Body of pancreas (tissue), 4 donors: ENCODE results near the gene APOBEC3G. TPM values are rescaled to one million over a fixed set of nuclear protein-coding genes. Genes with fewer than 3 reads are reported as not detected.

Experiments used
- ATAC-seq: fragments of 150-250 bp; one replicate; pipeline ENCODE4 v1.9.1; 2016
- DNase-seq, 4 donors: peaks; one replicate each; pipeline ENCODE4 v3.0.0-alpha.2; 2019
- H3K27ac ChIP-seq, 4 donors: fragments of 200-600 bp; sonication (generic); 1 replicate in 3 of 4; 2 replicates in 1 of 4; pipeline versions ENCODE4 v1.5.1 to v1.6.1; 2016 to 2019; ENCODE audit warnings: mild to moderate bottlenecking in 1 of 4, mixed read lengths in 1 of 4, moderate library complexity in 1 of 4
- H3K27me3 ChIP-seq, 2 donors: fragments of 200-600 bp; sonication (generic); one replicate each; pipeline ENCODE4 v1.6.0; 2016; ENCODE audit warnings: mild to moderate bottlenecking in 1 of 2
- H3K36me3 ChIP-seq, 2 donors: fragments of 200-600 bp; sonication (generic); replicated peaks in 1 of 2; 2 replicates each; pipeline ENCODE4 v1.5.1; 2016; ENCODE audit warnings: low read depth in 2 of 2; ENCODE audit not compliant: insufficient read depth in 1 of 2
- H3K4me1 ChIP-seq: fragments of 200-600 bp; sonication (generic); one replicate; pipeline ENCODE4 v1.6.0; 2016
- H3K4me3 ChIP-seq, 2 donors: fragments of 200-600 bp; sonication (generic); 1 replicate in 1 of 2; 2 replicates in 1 of 2; pipeline ENCODE4 v1.5.1; 2016 to 2019
- H3K9me3 ChIP-seq, 3 donors: fragments of 200-600 bp; sonication (generic); 1 replicate in 2 of 3; 2 replicates in 1 of 3; pipeline ENCODE4 v1.5.1; 2016
- CTCF ChIP-seq, 7 experiments: fragments of 450-650 bp in 4 of 7; fragments of 200-600 bp in 3 of 7; sonication (generic) in 3 of 7; IDR thresholded peaks; one replicate each; pipeline ENCODE4 v1.5.1; 2016 to 2019; ENCODE audit warnings: antibody characterized with exemption in 7 of 7
- POLR2A ChIP-seq, 3 donors: fragments of 450-650 bp; IDR thresholded peaks; one replicate each; pipeline ENCODE4 v1.6.1; 2016; ENCODE audit warnings: antibody characterized with exemption in 3 of 3, mild to moderate bottlenecking in 2 of 3
- WGBS, 2 donors: methylation state at CpG; one replicate each; pipeline ENCODE4 v1.1.5; 2017; 5-methylcytosine and 5-hydroxymethylcytosine counted together
- intact Hi-C: fragments of 100-400 bp; cut with DNase I; formaldehyde crosslinking; loops from one replicate; pipeline ENCODE4 v1.15.1; 2023
- total RNA-seq, 2 donors: library from RNA; depleted of rRNA; stranded (reverse); fragments of >200 nt; gene quantifications; one replicate each; pipeline ENCODE4 v1.1.0, GENCODE V29; 2016

APOBEC3G gene
- total RNA-seq, 2 donors from 2014 or later = 5.4 to 6.3 TPM

- TF ChIP-seq CTCF (IDR thresholded peaks at IDR 0.05) = no peak
- no peak for TF ChIP-seq POLR2A (IDR thresholded peaks at IDR 0.05)
- DNase-seq (no peak), ATAC-seq (no peak)
- no peaks in the 10 kb centered on the region for H3K27me3 ChIP-seq
- no peak overlapping the region for H3K27ac ChIP-seq
- no peaks in the 10 kb centered on the region for H3K9me3 ChIP-seq
- intact Hi-C loops = loop anchor here (10.0 kb wide), 1 partner anchor 351 kb away; no protein-coding TSS in a partner anchor
- H3K4me1 ChIP-seq = no peaks in the 10 kb centered on the region
- WGBS, 2 donors = 71 to 80% methylated on average over 5 of the region's 5 CpGs
- no peak overlapping the region for H3K4me3 ChIP-seq
- H3K36me3 ChIP-seq = no peaks in the 10 kb centered on the region
Measured at GRCh38 chr22:39125622-39126021, 48.5 kb downstream of the APOBEC3G start.

- Histone ChIP-seq H3K4me1 (no peaks in the 10 kb centered on the region), H3K9me3 (no peaks in the 10 kb centered on the region), H3K36me3 (no peaks in the 10 kb centered on the region), H3K4me3 (no peak overlapping the region), H3K27ac (no peak overlapping the region), H3K27me3 (no peaks in the 10 kb centered on the region)
- DNase-seq = peak in 1 of 4 donors; percentile 16
- no peak for TF ChIP-seq POLR2A (IDR thresholded peaks at IDR 0.05)
- no peak for TF ChIP-seq CTCF (IDR thresholded peaks at IDR 0.05)
- WGBS, 2 donors = 79 to 81% methylated on average over 6 of the region's 6 CpGs
- intact Hi-C loops = loop anchor here (10.0 kb wide), 1 partner anchor 354 kb away; no protein-coding TSS in a partner anchor
- no peak for ATAC-seq
Measured at GRCh38 chr22:39128508-39128907, 51.4 kb downstream of the APOBEC3G start.

GRCh38 chr22:39129081-39129480 is 52.0 kb downstream of the APOBEC3G start:
- intact Hi-C loops = loop anchor here (10.0 kb wide), 1 partner anchor 354 kb away; no protein-coding TSS in a partner anchor
- no peak overlapping the region for H3K4me3 ChIP-seq
- no peaks in the 10 kb centered on the region for H3K27me3 ChIP-seq
- H3K9me3 ChIP-seq = no peaks in the 10 kb centered on the region
- no peak for DNase-seq
- H3K4me1 ChIP-seq = no peaks in the 10 kb centered on the region
- WGBS, 2 donors = 84 to 88% methylated on average over 4 of the region's 4 CpGs
- H3K36me3 ChIP-seq = no peaks in the 10 kb centered on the region
- H3K27ac ChIP-seq = no peak overlapping the region
- TF ChIP-seq POLR2A (IDR thresholded peaks at IDR 0.05) (no peak), CTCF (IDR thresholded peaks at IDR 0.05) (no peak)
- ATAC-seq = no peak

GRCh38 chr22:39129746-39130145 is 52.7 kb downstream of the APOBEC3G start:
- WGBS, 2 donors = 88 to 91% methylated on average over 9 of the region's 9 CpGs
- H3K4me3 ChIP-seq = no peak overlapping the region
- intact Hi-C loops = loop anchor here (10.0 kb wide), 1 partner anchor 355 kb away; no protein-coding TSS in a partner anchor
- H3K4me1 ChIP-seq = no peaks in the 10 kb centered on the region
- H3K9me3 ChIP-seq = no peaks in the 10 kb centered on the region
- TF ChIP-seq CTCF (IDR thresholded peaks at IDR 0.05) (no peak), POLR2A (IDR thresholded peaks at IDR 0.05) (no peak)
- no peak for DNase-seq
- no peaks in the 10 kb centered on the region for H3K36me3 ChIP-seq
- no peak overlapping the region for H3K27ac ChIP-seq
- no peaks in the 10 kb centered on the region for H3K27me3 ChIP-seq
- no peak for ATAC-seq

- TF ChIP-seq CTCF (IDR thresholded peaks at IDR 0.05) (no peak), POLR2A (IDR thresholded peaks at IDR 0.05) (no peak)
- no peaks in the 10 kb centered on the region for H3K27me3 ChIP-seq
- no peaks in the 10 kb centered on the region for H3K4me1 ChIP-seq
- no peak overlapping the region for H3K4me3 ChIP-seq
- no peaks in the 10 kb centered on the region for H3K9me3 ChIP-seq
- H3K36me3 ChIP-seq = no peaks in the 10 kb centered on the region
- DNase-seq (no peak), ATAC-seq (no peak)
- no peak overlapping the region for H3K27ac ChIP-seq
- intact Hi-C loops = no loop called here
- WGBS, 2 donors = 85 to 94% methylated on average over 8 of the region's 8 CpGs
Measured at GRCh38 chr22:39130152-39130704, 53.2 kb downstream of the APOBEC3G start.
